Epithelial cell of prostate (primary cell): ENCODE results near the gene SGK1.
A peak's percentile ranks its signal among the peaks of the same experiment; 100 is the strongest.

Source experiments
- DNase-seq: peaks from one replicate; pipeline ENCODE4 v3.0.0-alpha.2; 2011; ENCODE audit warnings: low read depth, low spot score
- H3K27ac ChIP-seq: fragments of 450-650 bp; 2 replicates; pipeline ENCODE4 v1.5.1; 2017; ENCODE audit warnings: mild to moderate bottlenecking

SGK1 gene

DNA sequence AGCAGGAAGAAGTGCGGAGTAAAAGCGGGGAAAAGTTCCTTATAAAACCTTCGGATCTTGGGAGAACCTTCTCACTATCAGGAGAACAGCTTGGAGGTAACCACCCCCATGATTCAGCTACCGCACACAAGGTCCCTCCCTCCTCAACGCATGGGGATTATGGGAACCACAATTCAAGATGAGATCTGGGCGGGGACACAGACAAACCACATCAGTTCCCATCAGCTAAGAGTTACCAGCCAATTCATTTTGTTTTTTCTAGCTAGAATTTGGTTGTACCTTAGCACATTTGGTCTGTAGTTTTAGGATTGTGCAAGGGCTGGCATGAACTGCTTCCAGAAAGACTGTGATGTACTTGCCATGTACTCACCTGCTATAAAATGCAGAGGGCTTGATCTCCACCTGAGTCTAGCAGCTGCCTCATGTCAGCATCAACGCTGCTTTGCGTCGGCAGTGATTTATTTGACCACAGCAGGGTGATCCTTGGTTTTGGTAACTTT lies 170.8 kb downstream of the SGK1 start:
- H3K27ac ChIP-seq: no peak overlapping the region
- DNase-seq: no peak

GRCh38 chr6:134146268-134147033 lies 171.5 kb downstream of the SGK1 start:
- DNase-seq: no peak
- no peak overlapping the region for H3K27ac ChIP-seq

GRCh38 chr6:134145786-134146185 lies 172.1 kb downstream of the SGK1 start:
- H3K27ac ChIP-seq: no peak overlapping the region
- DNase-seq: no peak

- DNase-seq: no peak
- no peak overlapping the region for H3K27ac ChIP-seq
Observed at GRCh38 chr6:134138226-134138975, 179.5 kb downstream of the SGK1 start.

- H3K27ac ChIP-seq: no peak overlapping the region
- no peak for DNase-seq
Observed at GRCh38 chr6:134134654-134135053, 183.3 kb downstream of the SGK1 start.

DNA sequence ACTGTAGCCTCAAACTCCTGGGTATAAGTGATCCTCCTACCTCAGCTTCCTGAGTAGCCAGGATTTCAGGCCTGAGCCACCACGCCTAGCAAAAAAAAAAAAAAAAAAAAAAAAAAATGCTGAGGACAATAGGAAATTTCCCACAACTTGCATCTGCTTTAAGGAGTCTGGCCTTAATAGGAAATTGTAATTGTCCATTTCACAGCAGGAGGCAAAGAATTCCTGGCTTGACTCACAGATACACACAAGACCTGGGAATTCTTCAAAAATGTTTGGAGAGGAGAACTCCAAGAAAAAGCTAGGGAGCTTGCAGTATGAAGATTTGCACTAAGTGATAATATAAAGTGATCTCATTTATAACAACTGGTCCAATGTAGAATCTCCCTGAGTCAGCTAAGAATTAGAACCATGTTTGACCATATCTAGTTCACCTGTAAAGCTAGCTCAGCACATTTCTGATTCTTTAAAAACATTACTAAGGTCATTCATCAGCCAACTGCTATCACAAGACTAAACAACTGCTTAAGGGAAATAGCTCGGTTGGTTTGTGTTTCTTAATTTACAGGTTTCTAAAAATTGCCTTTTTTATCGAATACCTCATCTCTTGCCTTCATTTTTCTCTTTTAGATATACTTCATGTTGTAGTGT lies 185.3 kb downstream of the SGK1 start:
- DNase-seq: no peak
- H3K27ac ChIP-seq: no peak overlapping the region

DNA sequence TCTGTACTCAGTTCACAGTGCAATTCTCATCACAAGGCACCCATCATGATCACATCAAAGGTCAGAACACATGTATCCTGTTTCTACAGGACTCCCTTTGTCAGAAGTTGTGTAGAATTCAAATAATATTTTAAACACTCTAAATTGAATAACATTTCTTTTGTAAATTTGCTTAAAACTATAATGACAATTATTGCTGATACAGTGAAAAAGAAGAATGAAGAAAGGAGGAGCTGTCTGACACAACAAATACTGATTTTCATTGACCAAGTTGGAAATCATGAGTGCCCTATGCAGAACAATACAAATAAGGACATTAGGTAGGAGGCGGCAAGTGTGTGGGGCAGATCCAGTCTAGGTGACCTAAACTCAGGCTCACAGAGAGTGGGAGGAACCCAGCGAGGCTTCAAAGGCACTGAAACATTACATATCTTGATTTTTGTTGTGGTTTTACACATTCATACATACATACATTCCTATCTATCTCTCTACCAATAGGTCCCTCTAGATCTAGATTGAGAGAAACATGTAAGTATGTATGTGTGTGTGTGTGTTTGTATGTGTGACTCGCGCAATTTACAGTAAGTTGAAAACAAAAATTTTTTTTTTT lies 186.3 kb downstream of the SGK1 start:
- no peak overlapping the region for H3K27ac ChIP-seq
- DNase-seq: no peak

DNA sequence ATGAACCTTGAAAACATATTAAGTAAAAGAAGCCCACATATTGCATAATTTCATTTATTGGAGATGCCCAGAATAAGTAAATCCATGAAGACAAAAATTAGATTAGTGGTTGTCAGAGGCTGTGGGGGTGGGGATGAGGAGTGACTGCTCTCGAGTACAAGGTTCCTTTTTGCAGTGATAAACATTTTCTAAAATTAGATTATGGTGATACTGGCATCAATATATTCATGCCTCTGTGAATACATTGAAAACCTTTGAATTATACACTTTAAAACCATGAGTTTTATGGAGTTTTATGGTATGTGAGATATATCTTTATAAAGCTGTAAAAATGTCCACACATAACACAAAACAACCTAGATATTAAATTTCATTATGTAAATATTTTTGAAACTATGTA lies 189.8 kb downstream of the SGK1 start:
- DNase-seq: no peak
- no peak overlapping the region for H3K27ac ChIP-seq

DNA sequence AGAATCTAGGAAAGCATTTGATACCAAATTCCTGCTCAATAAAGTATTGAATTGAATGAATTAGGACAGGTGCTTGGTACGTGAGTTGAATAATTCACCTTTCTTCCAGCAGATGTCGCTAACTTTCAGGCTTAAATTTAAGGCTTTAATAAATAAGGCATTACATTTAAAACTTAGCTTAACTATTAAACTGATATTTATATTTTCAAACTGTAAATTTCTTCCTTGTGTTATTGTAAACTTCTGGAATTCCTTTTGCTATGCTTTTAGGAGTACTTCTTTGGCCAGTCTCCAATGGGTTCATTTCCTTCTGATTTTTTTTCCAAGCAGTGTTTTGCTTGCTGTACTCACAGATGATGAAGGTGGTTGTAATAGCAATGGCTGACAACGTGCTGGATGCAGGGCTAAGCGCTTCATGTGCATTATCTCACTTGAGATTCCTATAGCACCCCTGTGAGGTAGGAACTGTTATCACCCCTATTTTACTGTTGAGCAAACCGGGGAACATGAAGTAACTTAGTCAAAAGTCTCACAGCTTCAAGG lies 194.2 kb downstream of the SGK1 start:
- no peak for DNase-seq
- peak overlapping the region; percentile 55 for H3K27ac ChIP-seq

- DNase-seq: peak; percentile 10
- H3K27ac ChIP-seq: peak overlapping the region; percentile 55
Observed at GRCh38 chr6:134122775-134123174, 195.1 kb downstream of the SGK1 start.

DNA sequence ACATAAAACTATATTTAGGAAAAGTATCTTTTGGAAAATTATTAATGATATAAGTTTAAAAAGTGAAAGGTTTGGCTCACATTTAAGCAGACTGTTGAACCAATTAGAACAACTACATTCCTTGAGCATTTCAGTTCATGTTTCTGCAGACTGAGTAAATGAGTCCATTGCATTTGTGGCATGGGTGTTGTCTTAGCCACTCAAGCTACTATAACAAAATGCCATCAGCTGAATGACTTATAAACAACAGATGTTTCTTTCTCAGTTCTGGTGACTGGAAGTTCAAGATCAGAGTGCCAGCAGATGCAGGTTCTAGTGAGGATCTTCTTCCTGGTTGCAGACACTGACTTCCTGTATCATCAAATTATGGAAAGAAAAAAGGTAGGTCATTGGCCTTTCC lies 198.4 kb downstream of the SGK1 start:
- DNase-seq: no peak
- no peak overlapping the region for H3K27ac ChIP-seq
